COR-L47 (cell line): ENCODE data around the gene REV3L.
"Not testable (repeated sequence)": the region's sequence is repeated elsewhere in the genome, so short reads cannot be mapped to it uniquely, and the experiment has no call there.

Experiments
- DNase-seq: peaks from one replicate; lab custom pipeline; 2025; lab: John Stamatoyannopoulos, UW

REV3L gene

DNA sequence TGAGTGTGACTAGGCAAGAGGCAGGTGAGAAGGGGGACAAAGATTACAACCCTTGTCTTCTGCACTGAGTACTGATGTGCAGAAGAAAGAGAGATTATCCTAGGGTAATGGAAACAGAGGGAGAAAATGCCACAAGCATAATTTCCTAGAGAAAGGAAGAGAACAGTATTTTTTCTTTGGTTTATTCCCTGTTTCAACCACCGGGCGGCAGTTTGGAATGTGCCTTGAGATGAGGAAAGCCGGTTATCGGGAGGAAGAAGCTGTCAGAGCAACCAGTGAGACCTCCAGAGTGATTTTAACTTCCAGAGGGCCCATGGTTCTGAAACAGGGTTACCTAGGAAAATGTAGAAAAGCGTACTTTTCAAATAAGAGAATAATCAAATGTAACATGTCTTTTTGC, 121.4 kb downstream of the REV3L start:
- DNase-seq, result peak; percentile 0

GRCh38 chr6:111358454-111358853, 124.6 kb downstream of the REV3L start:
- DNase-seq, result no peak

DNA sequence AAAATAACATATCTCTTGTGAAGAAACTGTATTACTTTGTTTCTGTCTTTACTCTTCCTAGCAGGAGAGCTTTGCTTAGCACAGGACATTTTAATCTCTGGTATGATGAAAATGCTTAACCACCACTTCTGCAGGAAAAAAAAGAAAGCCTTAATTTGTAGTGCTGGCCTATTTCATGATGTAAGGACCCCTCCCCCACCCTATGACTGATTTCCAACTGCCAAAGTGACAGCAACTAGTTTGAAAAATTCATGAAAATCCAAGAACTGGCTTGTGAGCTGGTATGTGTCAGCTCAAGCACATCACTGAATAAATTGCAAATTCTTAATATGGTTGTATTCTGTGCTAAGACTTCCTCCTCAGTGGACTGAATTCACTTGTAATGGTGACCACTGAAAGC, 125.3 kb downstream of the REV3L start:
- DNase-seq, result no peak

GRCh38 chr6:111356551-111356950, 126.5 kb downstream of the REV3L start:
- no peak for DNase-seq

- no peak for DNase-seq
Measured at GRCh38 chr6:111354758-111355555, 128.1 kb downstream of the REV3L start.

DNA sequence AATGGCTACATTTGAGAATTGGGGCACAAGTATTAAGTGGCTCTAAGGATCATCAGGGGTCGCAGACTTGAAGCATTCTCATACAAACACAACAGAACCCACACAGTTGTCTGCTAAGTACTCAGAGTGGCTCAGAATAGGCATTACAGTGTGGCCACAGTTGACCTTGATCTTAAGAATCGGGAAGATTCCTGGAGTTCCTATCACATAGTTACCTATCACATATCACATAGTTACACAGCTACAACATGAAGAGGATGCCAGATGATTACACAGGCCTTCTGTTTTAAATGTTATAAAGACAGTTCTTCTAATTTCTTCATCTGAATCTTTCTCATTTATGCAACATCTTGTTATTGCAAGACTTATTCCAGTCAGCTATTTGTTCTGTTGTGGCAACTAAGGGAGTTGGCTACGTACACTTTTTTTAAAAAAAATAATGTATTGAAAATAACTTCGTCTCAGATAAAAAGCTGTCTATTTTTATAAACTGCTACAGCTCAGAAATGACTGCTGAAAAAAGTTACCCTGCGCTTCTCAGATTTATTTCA, 129.0 kb downstream of the REV3L start:
- no peak for DNase-seq

DNA sequence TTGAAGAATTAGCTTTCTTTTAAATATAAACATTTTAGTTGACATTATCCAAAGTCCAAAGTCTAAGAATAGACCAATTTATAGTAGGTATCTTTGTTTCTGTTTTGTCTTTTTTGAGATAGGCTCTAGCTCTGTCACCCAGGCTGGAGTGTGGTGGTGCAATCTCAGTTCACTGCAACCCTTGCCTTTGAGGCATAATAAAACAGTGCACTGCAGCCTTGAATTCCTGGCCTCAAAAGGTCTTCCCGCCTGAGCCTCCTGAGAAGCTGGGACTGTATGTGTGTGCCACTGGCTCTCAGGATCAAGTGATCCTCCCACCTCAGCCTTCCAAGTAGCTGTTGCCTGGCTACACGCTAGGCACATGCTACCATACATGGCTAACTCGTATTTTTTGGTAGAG, 135.4 kb downstream of the REV3L start:
- no peak for DNase-seq

DNA sequence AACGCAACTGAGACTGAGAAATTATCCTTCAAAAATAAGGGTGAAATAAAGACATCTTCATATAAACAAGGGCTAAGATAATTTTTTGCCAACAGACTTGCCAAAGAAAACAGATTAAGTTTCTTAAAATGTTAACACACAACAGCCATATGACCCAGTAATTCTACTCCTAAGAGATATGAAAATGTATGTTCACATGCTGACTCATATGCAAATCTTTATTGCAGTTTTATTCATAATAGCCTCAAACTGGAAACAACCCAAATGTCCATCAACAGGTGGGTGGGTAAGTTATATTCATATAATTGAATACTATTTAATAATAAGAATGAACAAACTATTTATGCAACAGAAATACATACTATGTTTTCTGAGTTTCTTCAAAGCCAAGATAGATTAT, 140.1 kb downstream of the REV3L start:
- no peak for DNase-seq

DNA sequence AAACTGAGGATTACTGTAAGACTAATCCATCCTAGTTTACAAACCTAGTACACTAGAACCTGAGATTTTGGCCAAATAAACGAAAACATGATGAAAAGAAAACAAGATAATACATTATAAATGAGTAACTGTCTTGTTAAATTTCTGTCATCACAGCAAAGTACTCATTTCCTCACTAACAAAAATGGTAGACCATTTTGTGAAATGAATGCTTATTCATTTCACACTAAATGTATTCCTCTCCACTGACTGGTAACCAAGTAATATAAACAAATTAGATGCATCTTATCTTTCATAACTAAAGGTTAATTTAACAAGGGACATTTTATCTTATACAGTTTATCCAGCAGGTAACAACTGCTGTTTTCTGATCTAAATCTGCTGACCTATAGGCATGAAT, 143.7 kb downstream of the REV3L start:
- DNase-seq, result no peak

DNA sequence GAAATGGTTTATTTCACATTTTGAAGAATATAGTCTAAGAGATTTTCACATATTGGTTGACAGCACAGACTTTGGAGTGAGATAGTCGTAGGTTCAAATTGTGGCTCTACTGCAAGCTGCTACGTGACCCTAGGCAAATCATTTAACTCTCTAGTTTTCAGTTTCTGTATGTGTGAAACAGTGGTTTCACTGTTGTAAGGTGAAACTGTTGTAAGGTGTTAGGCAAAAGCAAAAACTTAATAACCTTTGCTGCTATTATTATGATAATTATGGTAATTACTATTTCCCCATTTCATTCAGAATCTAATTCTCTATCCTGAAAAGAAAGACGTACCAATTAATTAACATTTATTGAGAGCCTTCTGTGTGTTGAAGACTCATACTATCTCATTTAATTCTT, 144.2 kb downstream of the REV3L start:
- no peak for DNase-seq

DNA sequence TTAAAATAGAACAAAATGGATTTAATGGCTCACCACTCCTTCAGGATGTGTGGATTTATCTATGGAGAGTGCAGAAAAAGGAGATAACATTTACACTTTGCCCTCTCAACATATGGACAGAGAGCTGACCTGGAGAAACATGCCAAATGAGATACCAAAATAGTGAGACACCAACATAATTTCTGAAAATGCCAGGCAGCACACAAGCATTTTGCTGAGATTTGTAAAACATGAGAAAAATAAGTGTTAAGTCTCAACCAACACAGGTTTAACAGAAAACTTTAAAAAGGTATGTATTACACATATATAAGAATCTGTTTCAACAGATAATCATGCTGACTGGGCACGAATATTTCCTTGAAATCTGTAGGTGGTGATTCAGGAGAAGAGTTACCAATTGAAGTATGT, 145.2 kb downstream of the REV3L start:
- DNase-seq, result no peak

GRCh38 chr6:111329882-111330633, 153.0 kb downstream of the REV3L start:
- no peak for DNase-seq

- no peak for DNase-seq
Measured at GRCh38 chr6:111326563-111326962, 156.5 kb downstream of the REV3L start.

GRCh38 chr6:111322145-111322544, 160.9 kb downstream of the REV3L start:
- DNase-seq, result no peak

DNA sequence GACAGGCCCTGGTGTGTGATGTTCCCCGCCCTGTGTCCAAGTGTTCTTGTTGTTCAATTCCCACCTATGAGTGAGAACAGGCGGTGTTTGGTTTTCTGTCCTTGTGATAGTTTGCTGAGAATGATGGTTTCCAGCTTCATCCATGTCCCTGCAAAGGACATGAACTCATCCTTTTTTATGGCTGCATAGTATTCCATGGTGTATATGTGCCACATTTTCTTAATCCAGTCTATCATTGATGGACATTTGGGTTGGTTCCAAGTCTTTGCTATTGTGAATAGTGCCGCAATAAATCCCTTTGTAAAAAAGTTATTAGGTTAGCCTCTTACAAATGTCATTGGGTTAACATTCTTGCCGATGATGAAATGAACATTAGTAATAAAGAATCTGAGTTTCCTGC, 175.1 kb downstream of the REV3L start:
- not testable (repeated sequence) for DNase-seq

DNA sequence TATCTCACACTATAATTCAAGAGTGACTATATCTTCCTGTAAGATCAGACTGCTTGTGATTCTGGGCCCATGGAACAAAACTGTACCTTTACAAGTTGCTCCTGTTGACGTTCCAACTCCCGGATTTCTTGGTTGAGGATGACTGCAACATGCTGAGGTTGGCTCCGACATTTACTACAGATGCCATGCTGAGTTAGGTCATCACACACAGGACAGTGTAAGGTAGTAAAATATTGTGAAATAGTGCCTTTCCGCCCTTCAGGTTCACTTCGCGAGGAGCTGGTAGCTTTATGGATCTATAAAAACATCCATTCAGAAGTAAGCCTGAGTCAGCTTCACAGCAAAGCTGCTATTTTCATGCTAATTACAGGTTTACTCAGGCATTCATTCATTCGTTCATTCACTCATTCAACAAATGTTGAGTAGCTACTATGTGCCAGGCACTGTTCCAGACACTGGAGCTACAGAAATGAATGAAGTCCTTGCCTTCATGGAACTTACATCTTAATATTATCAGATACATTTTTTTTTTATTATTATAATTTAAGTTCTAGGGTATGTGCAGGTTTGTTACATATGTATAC, 175.7 kb downstream of the REV3L start:
- no peak for DNase-seq

- no peak for DNase-seq
Measured at GRCh38 chr6:111306104-111306888, 176.7 kb downstream of the REV3L start.

GRCh38 chr6:111301946-111302345, 181.1 kb downstream of the REV3L start:
- DNase-seq, result no peak

DNA sequence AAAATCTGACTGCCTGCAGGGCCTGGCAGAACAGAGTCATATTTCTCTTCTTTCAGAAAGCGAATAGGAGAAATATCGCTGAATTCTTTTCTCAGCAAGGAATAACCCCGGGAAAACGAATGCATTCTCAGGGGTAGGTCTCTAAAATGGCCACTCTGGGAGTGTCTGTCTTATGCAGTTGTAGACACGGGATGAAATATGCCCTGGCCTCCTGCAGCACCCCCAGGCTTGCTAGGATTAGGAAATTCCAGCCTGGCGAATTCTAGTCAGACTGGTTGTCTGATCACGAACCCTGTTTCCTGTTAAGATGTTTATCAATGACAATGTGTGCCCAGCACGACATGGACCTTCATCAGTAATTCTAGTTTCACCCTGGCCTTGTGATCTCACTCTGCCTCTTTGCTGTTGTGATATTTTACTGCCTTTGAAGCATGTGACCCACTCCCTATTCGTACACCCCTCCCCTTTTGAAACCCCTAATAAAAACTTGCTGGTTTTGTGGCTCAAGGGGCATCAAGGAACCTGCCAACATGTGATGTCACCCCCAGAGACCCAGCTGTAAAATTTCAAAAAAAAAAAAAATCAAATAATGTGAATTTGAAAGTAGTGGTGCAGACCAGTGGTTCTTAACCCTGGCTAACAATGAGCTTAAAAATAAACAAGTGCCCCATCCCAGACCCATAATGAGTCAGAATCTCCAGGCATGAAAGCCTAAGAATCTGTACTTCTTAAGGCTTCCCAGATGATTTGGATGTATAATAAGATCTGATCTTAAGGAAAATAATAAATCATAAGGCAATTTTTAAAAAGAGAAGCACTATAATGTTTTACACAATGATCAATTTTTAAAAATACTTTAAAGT, 181.8 kb downstream of the REV3L start:
- DNase-seq, result not testable (repeated sequence)

DNA sequence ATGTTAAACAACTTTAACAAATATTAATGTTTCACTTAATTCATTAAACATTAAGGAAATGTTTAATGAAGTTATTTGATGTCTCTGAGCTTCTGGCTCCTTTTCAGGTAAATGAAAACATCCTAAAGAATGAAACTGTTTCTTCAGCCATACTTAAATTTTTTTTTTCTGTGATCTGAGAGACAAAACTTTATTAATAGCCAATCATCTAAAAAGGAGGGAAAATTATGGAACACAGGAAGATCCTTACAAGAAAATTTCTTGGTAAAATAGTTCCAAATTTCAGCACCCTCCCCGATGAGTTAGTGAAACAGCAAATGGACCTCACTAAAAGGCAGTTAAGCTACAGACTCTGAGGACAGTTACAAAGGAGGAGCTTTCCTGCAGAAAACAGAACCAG, 185.2 kb downstream of the REV3L start:
- DNase-seq, result no peak

- DNase-seq, result no peak
Measured at GRCh38 chr6:111294374-111294967, 188.5 kb downstream of the REV3L start.
